ENCODE results near the gene C1orf50.

DNA sequence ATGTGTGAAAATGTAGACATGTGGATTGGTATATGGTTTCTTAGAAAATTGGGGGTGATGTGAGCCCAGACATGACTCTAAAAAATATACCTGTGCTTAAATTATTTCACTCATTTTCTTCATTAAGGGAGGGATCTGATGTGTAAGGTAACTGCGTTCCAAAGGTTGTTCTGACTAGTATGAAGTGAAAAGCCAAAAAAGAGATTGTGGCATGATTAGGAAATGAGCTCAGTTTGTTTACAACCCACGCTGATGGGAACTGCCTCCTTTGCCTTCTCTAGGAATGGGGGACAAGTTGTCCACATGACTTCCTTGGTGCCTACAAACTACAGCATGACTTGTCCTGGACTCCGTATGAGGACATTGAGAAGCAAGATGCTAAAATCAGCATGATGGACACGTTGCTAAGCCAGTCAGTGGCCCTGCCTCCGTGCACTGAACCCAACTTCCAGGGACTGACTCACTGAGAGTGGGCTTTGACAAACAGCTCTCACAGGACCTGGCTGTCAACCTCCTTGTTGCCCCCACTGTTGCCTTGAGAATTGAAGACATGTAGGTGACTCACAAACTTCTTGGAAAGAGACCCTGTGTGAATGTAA, 8.0 kb downstream of the C1orf50 start:
- TF ChIP-seq, protein P1, sequence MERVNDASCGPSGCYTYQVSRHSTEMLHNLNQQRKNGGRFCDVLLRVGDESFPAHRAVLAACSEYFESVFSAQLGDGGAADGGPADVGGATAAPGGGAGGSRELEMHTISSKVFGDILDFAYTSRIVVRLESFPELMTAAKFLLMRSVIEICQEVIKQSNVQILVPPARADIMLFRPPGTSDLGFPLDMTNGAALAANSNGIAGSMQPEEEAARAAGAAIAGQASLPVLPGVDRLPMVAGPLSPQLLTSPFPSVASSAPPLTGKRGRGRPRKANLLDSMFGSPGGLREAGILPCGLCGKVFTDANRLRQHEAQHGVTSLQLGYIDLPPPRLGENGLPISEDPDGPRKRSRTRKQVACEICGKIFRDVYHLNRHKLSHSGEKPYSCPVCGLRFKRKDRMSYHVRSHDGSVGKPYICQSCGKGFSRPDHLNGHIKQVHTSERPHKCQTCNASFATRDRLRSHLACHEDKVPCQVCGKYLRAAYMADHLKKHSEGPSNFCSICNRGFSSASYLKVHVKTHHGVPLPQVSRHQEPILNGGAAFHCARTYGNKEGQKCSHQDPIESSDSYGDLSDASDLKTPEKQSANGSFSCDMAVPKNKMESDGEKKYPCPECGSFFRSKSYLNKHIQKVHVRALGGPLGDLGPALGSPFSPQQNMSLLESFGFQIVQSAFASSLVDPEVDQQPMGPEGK (CRISPR knock-in tag; IDR thresholded peaks at IDR 0.05; ENCODE audit: borderline replicate concordance) = no peak
- TF ChIP-seq ZNF565 (CRISPR knock-in tag; conservative IDR thresholded peaks at IDR 0.05; ENCODE audit: low read depth) (no peak), RARB (CRISPR knock-in tag; IDR thresholded peaks at IDR 0.05) (no peak), ZNF8 (CRISPR knock-in tag; IDR thresholded peaks at IDR 0.05) (no peak), ZFP30 (CRISPR knock-in tag; IDR thresholded peaks at IDR 0.05) (no peak), ZC3H10 (CRISPR knock-in tag; IDR thresholded peaks at IDR 0.05) (no peak), TSHZ2 (CRISPR knock-in tag; IDR thresholded peaks at IDR 0.05) (no peak), PPARA (CRISPR knock-in tag; IDR thresholded peaks at IDR 0.05; ENCODE audit: borderline replicate concordance) (no peak), SNAI2 (CRISPR knock-in tag; IDR thresholded peaks at IDR 0.05) (no peak), CSDC2 (CRISPR knock-in tag; IDR thresholded peaks at IDR 0.05) (no peak)
- TF ChIP-seq, protein P2, sequence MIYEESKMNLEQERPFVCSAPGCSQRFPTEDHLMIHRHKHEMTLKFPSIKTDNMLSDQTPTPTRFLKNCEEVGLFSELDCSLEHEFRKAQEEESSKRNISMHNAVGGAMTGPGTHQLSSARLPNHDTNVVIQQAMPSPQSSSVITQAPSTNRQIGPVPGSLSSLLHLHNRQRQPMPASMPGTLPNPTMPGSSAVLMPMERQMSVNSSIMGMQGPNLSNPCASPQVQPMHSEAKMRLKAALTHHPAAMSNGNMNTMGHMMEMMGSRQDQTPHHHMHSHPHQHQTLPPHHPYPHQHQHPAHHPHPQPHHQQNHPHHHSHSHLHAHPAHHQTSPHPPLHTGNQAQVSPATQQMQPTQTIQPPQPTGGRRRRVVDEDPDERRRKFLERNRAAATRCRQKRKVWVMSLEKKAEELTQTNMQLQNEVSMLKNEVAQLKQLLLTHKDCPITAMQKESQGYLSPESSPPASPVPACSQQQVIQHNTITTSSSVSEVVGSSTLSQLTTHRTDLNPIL (CRISPR knock-in tag; IDR thresholded peaks at IDR 0.05; ENCODE audit: low read depth) = no peak
- TF ChIP-seq, protein P3, sequence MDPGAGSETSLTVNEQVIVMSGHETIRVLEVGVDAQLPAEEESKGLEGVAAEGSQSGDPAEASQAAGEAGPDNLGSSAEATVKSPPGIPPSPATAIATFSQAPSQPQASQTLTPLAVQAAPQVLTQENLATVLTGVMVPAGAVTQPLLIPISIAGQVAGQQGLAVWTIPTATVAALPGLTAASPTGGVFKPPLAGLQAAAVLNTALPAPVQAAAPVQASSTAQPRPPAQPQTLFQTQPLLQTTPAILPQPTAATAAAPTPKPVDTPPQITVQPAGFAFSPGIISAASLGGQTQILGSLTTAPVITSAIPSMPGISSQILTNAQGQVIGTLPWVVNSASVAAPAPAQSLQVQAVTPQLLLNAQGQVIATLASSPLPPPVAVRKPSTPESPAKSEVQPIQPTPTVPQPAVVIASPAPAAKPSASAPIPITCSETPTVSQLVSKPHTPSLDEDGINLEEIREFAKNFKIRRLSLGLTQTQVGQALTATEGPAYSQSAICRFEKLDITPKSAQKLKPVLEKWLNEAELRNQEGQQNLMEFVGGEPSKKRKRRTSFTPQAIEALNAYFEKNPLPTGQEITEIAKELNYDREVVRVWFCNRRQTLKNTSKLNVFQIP (CRISPR knock-in tag; IDR thresholded peaks at IDR 0.05; ENCODE audit: borderline replicate concordance, low read depth) = no peak
